K562 (cell line): Measurements from ENCODE around the gene TOR1B. TPM values are rescaled to one million over a fixed set of nuclear protein-coding genes. Genes with fewer than 3 reads are reported as not detected.

Experiments
- BMI1 ChIP-seq: fragments of 150-350 bp; IDR thresholded peaks from 2 replicates; pipeline ENCODE4 v1.6.1; 2014; ENCODE audit warnings: low read length
- BRD9 ChIP-seq: fragments of 450-650 bp; IDR thresholded peaks from 2 replicates; pipeline ENCODE4 v1.6.1; 2018; ENCODE audit warnings: low read depth; ENCODE audit not compliant: partially characterized antibody
- HNRNPH1 ChIP-seq: fragments of 200-400 bp; formaldehyde crosslinking; optimal IDR thresholded peaks from 2 replicates; pipeline ENCODE3; 2017; ENCODE audit warnings: low read depth, mild to moderate bottlenecking, low read length, moderate library complexity
- IFI16 ChIP-seq: fragments of 250-450 bp; sonication (Bioruptor Pico); IDR thresholded peaks from 2 replicates; pipeline ENCODE4 v2.1.2; 2022; ENCODE audit warnings: mild to moderate bottlenecking, inconsistent platforms
- MTA1 ChIP-seq: fragments of 450-650 bp; IDR thresholded peaks from 2 replicates; pipeline ENCODE4 v1.6.1; 2017; ENCODE audit warnings: borderline replicate concordance
- OTX1 ChIP-seq: fragments of 450-650 bp; formaldehyde crosslinking; IDR thresholded peaks from 2 replicates; pipeline ENCODE4 v1.4.0; 2022; ENCODE audit warnings: mild to moderate bottlenecking
- PURB ChIP-seq: sonication (generic); formaldehyde crosslinking; IDR thresholded peaks from 2 replicates; pipeline ENCODE4 v1.9.0; 2021; ENCODE audit warnings: low read depth, mild to moderate bottlenecking, missing genetic modification reagents
- RHOXF2B ChIP-seq: fragments of 250-450 bp; sonication (Bioruptor Pico); conservative IDR thresholded peaks from 2 replicates; pipeline ENCODE4 v1.5.1; 2021
- STAG1 ChIP-seq: sonication (generic); formaldehyde crosslinking; IDR thresholded peaks from 2 replicates; pipeline ENCODE4 v1.5.0; 2020; ENCODE audit warnings: missing genetic modification reagents, borderline replicate concordance
- TAF15 ChIP-seq: fragments of 200-400 bp; formaldehyde crosslinking; IDR thresholded peaks from 2 replicates; pipeline ENCODE4 v1.6.1; 2017; ENCODE audit warnings: mild to moderate bottlenecking, low read depth, low read length, moderate library complexity
- TFAM ChIP-seq: fragments of 250-450 bp; sonication (Bioruptor Pico); conservative IDR thresholded peaks from 2 replicates; pipeline ENCODE4 v1.5.0; 2021; ENCODE audit warnings: mild to moderate bottlenecking, moderate library complexity
- TGIF2 ChIP-seq: sonication (generic); formaldehyde crosslinking; IDR thresholded peaks from 2 replicates; pipeline ENCODE4 v1.8.1; 2022; ENCODE audit warnings: mild to moderate bottlenecking, missing genetic modification reagents, moderate library complexity
- ZNF133 ChIP-seq: fragments of 250-450 bp; sonication (Bioruptor Pico); IDR thresholded peaks from 2 replicates; pipeline ENCODE4 v1.4.0; 2020; ENCODE audit warnings: mild to moderate bottlenecking
- ZNF23 ChIP-seq: fragments of 250-450 bp; sonication (Bioruptor Pico); IDR thresholded peaks from 2 replicates; pipeline ENCODE4 v1.4.0; 2020; ENCODE audit warnings: mild to moderate bottlenecking
- ZNF584 ChIP-seq: fragments of 200-800 bp; sonication (Bioruptor generic); IDR thresholded peaks from 2 replicates; pipeline ENCODE4 v1.6.1; 2016; ENCODE audit warnings: low read depth, mild to moderate bottlenecking, missing genetic modification characterization, missing compliant biosample characterization
- polyA plus RNA-seq, 8 experiments: library from polyadenylated mRNA; depleted of rRNA in 4 of 8; stranded (reverse) in 5 of 8; unstranded in 3 of 8; fragments of >200 nt; fragmentation: Nextera tagmentation in 2 of 8; fragmentation: Illumina TruSeq in 1 of 8; extraction: Ambion mirVana in 2 of 8; extraction: Trizol in 1 of 8; gene quantifications; 2 replicates each; pipeline versions ENCODE4 v1.2.1 to v1.2.3, GENCODE V29; 2011 to 2014; ENCODE audit warnings: inconsistent platforms in 1 of 8, missing spikeins in 1 of 8
- total RNA-seq, 7 experiments: library from RNA; depleted of rRNA in 6 of 7; stranded (reverse); fragments of >200 nt in 6 of 7; fragmentation: Illumina TruSeq in 2 of 7; extraction: Trizol in 2 of 7; gene quantifications; 2 replicates each; pipeline versions ENCODE4 v1.2.1 to v1.2.3, GENCODE V29; 2011 to 2021; ENCODE audit warnings: low replicate concordance in 1 of 7
- TF ChIP-seq, protein P1 (sequence below): sonication (generic); formaldehyde crosslinking; IDR thresholded peaks from 2 replicates; pipeline ENCODE4 v1.8.0; 2022; ENCODE audit warnings: mild to moderate bottlenecking, missing genetic modification reagents
- TF ChIP-seq, protein P2 (sequence below): fragments of 250-450 bp; sonication (Bioruptor Pico); IDR thresholded peaks from 2 replicates; pipeline ENCODE4 v1.6.1; 2021; ENCODE audit warnings: mild to moderate bottlenecking
- TF ChIP-seq, protein P3 (sequence below): fragments of 250-450 bp; sonication (Bioruptor Pico); IDR thresholded peaks from 2 replicates; pipeline ENCODE4 v1.8.0; 2021; ENCODE audit warnings: moderate library complexity, mild to moderate bottlenecking, inconsistent platforms
- TF ChIP-seq, protein P4 (sequence below), 2 experiments: IDR thresholded peaks; 2 replicates each; pipeline ENCODE4 v1.6.1; 2012; ENCODE audit warnings: improper control_type of control experiment in 2 of 2, low read depth in 2 of 2, low read length in 2 of 2, borderline replicate concordance in 1 of 2
- TF ChIP-seq, protein P5 (sequence below): fragments of 200-800 bp; sonication (Bioruptor generic); IDR thresholded peaks from 2 replicates; pipeline ENCODE4 v1.6.1; 2017; ENCODE audit warnings: missing genetic modification characterization, missing compliant biosample characterization

TOR1B gene
- total and polyA plus RNA-seq, 9 of the 15 experiments (the other 6 are each of a cell fraction or from before 2014, with no cell fraction given): 4.2 to 36.5 (median 24.6) TPM

DNA sequence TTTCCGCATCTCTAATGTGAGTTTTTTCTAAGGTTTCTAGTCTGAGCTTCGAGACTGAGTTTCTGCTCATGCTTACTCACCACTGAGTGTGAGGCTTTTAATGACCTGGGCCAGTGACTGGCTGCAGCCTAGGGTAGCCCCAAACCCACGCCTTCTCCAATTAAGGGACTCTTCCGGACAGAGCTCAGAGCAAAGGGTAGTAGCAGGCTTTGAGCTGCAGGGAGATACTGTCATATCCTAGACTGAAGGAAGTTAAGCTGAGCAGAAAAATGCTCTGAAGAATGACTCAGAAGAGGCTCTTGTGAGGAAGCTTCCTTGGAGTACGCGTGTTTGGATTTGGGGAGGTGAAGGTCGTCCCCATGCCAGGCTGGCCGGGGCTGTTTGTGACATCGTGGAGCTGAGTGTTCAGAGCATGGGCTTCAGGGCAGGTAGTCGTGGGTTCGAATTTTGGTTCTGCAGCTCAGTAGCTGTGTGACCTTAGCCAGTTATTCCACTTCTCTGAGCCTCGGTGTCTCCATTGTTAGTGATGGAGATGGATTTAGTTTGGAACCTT is 35.8 kb downstream of the TOR1B start (continued):
- TF ChIP-seq, protein P1, sequence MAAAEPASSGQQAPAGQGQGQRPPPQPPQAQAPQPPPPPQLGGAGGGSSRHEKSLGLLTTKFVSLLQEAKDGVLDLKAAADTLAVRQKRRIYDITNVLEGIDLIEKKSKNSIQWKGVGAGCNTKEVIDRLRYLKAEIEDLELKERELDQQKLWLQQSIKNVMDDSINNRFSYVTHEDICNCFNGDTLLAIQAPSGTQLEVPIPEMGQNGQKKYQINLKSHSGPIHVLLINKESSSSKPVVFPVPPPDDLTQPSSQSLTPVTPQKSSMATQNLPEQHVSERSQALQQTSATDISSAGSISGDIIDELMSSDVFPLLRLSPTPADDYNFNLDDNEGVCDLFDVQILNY (CRISPR knock-in tag): no peak; the same call in 1 of the 2 replicates
- TF ChIP-seq MTA1 (no peak), BMI1 (no peak), PURB (CRISPR knock-in tag) (no peak), TGIF2 (CRISPR knock-in tag) (no peak), TAF15 (no peak), RHOXF2B (CRISPR knock-in tag) (no peak), ZNF23 (CRISPR knock-in tag) (no peak), ZNF584 (CRISPR knock-in tag) (no peak), BRD9 (peak; percentile 70), IFI16 (CRISPR knock-in tag) (no peak), STAG1 (CRISPR knock-in tag) (no peak), HNRNPH1 (no peak), TFAM (CRISPR knock-in tag) (no peak), OTX1 (CRISPR knock-in tag) (no peak), ZNF133 (CRISPR knock-in tag) (no peak)
- TF ChIP-seq, protein P2, sequence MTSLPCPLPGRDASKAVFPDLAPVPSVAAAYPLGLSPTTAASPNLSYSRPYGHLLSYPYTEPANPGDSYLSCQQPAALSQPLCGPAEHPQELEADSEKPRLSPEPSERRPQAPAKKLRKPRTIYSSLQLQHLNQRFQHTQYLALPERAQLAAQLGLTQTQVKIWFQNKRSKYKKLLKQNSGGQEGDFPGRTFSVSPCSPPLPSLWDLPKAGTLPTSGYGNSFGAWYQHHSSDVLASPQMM (CRISPR knock-in tag): no peak
- TF ChIP-seq, protein P3, sequence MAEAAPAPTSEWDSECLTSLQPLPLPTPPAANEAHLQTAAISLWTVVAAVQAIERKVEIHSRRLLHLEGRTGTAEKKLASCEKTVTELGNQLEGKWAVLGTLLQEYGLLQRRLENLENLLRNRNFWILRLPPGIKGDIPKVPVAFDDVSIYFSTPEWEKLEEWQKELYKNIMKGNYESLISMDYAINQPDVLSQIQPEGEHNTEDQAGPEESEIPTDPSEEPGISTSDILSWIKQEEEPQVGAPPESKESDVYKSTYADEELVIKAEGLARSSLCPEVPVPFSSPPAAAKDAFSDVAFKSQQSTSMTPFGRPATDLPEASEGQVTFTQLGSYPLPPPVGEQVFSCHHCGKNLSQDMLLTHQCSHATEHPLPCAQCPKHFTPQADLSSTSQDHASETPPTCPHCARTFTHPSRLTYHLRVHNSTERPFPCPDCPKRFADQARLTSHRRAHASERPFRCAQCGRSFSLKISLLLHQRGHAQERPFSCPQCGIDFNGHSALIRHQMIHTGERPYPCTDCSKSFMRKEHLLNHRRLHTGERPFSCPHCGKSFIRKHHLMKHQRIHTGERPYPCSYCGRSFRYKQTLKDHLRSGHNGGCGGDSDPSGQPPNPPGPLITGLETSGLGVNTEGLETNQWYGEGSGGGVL: no peak
- TF ChIP-seq, protein P4, sequence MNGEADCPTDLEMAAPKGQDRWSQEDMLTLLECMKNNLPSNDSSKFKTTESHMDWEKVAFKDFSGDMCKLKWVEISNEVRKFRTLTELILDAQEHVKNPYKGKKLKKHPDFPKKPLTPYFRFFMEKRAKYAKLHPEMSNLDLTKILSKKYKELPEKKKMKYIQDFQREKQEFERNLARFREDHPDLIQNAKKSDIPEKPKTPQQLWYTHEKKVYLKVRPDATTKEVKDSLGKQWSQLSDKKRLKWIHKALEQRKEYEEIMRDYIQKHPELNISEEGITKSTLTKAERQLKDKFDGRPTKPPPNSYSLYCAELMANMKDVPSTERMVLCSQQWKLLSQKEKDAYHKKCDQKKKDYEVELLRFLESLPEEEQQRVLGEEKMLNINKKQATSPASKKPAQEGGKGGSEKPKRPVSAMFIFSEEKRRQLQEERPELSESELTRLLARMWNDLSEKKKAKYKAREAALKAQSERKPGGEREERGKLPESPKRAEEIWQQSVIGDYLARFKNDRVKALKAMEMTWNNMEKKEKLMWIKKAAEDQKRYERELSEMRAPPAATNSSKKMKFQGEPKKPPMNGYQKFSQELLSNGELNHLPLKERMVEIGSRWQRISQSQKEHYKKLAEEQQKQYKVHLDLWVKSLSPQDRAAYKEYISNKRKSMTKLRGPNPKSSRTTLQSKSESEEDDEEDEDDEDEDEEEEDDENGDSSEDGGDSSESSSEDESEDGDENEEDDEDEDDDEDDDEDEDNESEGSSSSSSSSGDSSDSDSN (IDR thresholded peaks at IDR 0.05; ENCODE audit: borderline replicate concordance in 1 of 2, low read depth in 2 of 2, low read length in 2 of 2): peak; percentile 64 to 86; a peak in 2 of 4 replicates
- TF ChIP-seq, protein P5, sequence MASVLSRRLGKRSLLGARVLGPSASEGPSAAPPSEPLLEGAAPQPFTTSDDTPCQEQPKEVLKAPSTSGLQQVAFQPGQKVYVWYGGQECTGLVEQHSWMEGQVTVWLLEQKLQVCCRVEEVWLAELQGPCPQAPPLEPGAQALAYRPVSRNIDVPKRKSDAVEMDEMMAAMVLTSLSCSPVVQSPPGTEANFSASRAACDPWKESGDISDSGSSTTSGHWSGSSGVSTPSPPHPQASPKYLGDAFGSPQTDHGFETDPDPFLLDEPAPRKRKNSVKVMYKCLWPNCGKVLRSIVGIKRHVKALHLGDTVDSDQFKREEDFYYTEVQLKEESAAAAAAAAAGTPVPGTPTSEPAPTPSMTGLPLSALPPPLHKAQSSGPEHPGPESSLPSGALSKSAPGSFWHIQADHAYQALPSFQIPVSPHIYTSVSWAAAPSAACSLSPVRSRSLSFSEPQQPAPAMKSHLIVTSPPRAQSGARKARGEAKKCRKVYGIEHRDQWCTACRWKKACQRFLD (CRISPR knock-in tag): no peak
